Smooth muscle cell (in vitro differentiated cells): ENCODE measurements around the gene RNF121. TPM values are rescaled to one million over a fixed set of nuclear protein-coding genes. Genes with fewer than 3 reads are reported as not detected.

Source experiments
- DNase-seq: peaks from one replicate; lab custom pipeline; 2025; ENCODE audit not compliant: unreplicated experiment; lab: John Stamatoyannopoulos, UW
- H2AFZ ChIP-seq: fragments of 200-600 bp; sonication (generic); 2 replicates; pipeline ENCODE4 v1.6.0; 2016; ENCODE audit warnings: antibody characterized with exemption, low read depth, mild to moderate bottlenecking
- H3F3A ChIP-seq: fragments of 200-600 bp; sonication (generic); 2 replicates; pipeline ENCODE4 v1.6.0; 2017; ENCODE audit warnings: antibody characterized with exemption, low read depth
- H3K27ac ChIP-seq: fragments of 200-600 bp; sonication (generic); 2 replicates; pipeline ENCODE4 v1.5.1; 2016; ENCODE audit warnings: low read depth, mild to moderate bottlenecking
- H3K27me3 ChIP-seq: fragments of 200-600 bp; sonication (generic); 2 replicates; pipeline ENCODE4 v1.6.1; 2016; ENCODE audit warnings: low read depth, mild to moderate bottlenecking
- H3K36me3 ChIP-seq: fragments of 200-600 bp; sonication (generic); 2 replicates; pipeline ENCODE4 v1.5.1; 2016; ENCODE audit warnings: low read depth
- H3K4me1 ChIP-seq: fragments of 200-600 bp; sonication (generic); 2 replicates; pipeline ENCODE4 v1.5.1; 2016; ENCODE audit warnings: low read depth
- H3K4me2 ChIP-seq: fragments of 200-600 bp; sonication (generic); 2 replicates; pipeline ENCODE4 v1.6.0; 2016; ENCODE audit warnings: mild to moderate bottlenecking
- H3K4me3 ChIP-seq: fragments of 200-600 bp; sonication (generic); 2 replicates; pipeline ENCODE4 v1.5.1; 2016; ENCODE audit warnings: mild to moderate bottlenecking
- H3K79me2 ChIP-seq: fragments of 200-600 bp; sonication (generic); 2 replicates; pipeline ENCODE4 v1.6.0; 2016; ENCODE audit warnings: low read depth, mild to moderate bottlenecking
- H3K9ac ChIP-seq: fragments of 200-600 bp; sonication (generic); 2 replicates; pipeline ENCODE4 v1.6.0; 2016; ENCODE audit warnings: low read depth
- H3K9me3 ChIP-seq: fragments of 200-600 bp; sonication (generic); replicated peaks from 2 replicates; pipeline ENCODE4 v1.5.1; 2016; ENCODE audit warnings: low read depth
- H4K20me1 ChIP-seq: fragments of 200-600 bp; sonication (generic); 2 replicates; pipeline ENCODE4 v1.6.0; 2016; ENCODE audit warnings: low read depth
- CTCF ChIP-seq: fragments of 200-600 bp; sonication (generic); IDR thresholded peaks from 2 replicates; pipeline ENCODE4 v1.5.1; 2017; ENCODE audit warnings: borderline replicate concordance, mild to moderate bottlenecking, antibody characterized with exemption; ENCODE audit not compliant: insufficient read depth, poor library complexity, severe bottlenecking
- WGBS: methylation state at CpG from one replicate; pipeline ENCODE4 v1.1.7; 2016; ENCODE audit warnings: low lambda C conversion rate; 5-methylcytosine and 5-hydroxymethylcytosine counted together
- polyA plus RNA-seq: library from polyadenylated mRNA; unstranded; fragments of >200 nt; fragmentation: Nextera tagmentation; extraction: Ambion mirVana; gene quantifications from 2 replicates; pipeline ENCODE4 v1.2.1, GENCODE V29; 2016
- total RNA-seq: library from RNA; depleted of rRNA; stranded (reverse); fragments of >200 nt; gene quantifications from 2 replicates; pipeline ENCODE4 v1.2.3, GENCODE V29; 2014

Gene RNF121
- total and polyA plus RNA-seq, 2 experiments from 2014 or later, result 34.4 to 49.5 TPM

GRCh38 chr11:72030472-72031045 lies 101.7 kb downstream of the RNF121 start:
- H4K20me1 ChIP-seq, result peaks cover 58% of the 10 kb centered on the region

GRCh38 chr11:72036687-72037086 lies 107.8 kb downstream of the RNF121 start:
- 89% methylated on average over 3 of the region's 3 CpGs for WGBS
- no peak overlapping the region for H3K27ac ChIP-seq
- no peak overlapping the region for H3K9ac ChIP-seq
- peaks cover 90% of the 10 kb centered on the region for H3K79me2 ChIP-seq
- H3K9me3 ChIP-seq, result no peaks in the 10 kb centered on the region
- H3K4me1 ChIP-seq, result peaks cover 29% of the 10 kb centered on the region
- no peak for DNase-seq
- no peaks in the 10 kb centered on the region for H3K27me3 ChIP-seq
- no peak for TF ChIP-seq CTCF
- H3F3A ChIP-seq, result peaks cover 11% of the 10 kb centered on the region
- H3K4me3 ChIP-seq, result no peak overlapping the region
- no peak overlapping the region for H3K4me2 ChIP-seq
- H4K20me1 ChIP-seq, result peaks cover 65% of the 10 kb centered on the region
- no peak overlapping the region for H2AFZ ChIP-seq
- peaks cover 8% of the 10 kb centered on the region for H3K36me3 ChIP-seq

More at GRCh38 chr11:72030472-72031045, 101.7 kb downstream of the RNF121 start:
- Histone ChIP-seq H3K27ac (no peak overlapping the region), H3K27me3 (no peaks in the 10 kb centered on the region), H3K36me3 (peaks cover 17% of the 10 kb centered on the region), H3F3A (peaks cover 10% of the 10 kb centered on the region), H3K4me1 (peaks cover 7% of the 10 kb centered on the region), H3K9me3 (no peaks in the 10 kb centered on the region), H3K9ac (no peak overlapping the region), H3K4me2 (no peak overlapping the region), H3K79me2 (peaks cover 87% of the 10 kb centered on the region), H3K4me3 (no peak overlapping the region), H2AFZ (no peak overlapping the region)
- no peak for TF ChIP-seq CTCF
- DNase-seq, result no peak
- 92% methylated on average over 1 of the region's 1 CpG for WGBS

- Histone ChIP-seq H3K27me3 (no peaks in the 10 kb centered on the region), H3K9me3 (no peaks in the 10 kb centered on the region), H3K4me2 (peak overlapping the region; percentile 91), H3K36me3 (peaks cover 8% of the 10 kb centered on the region), H3K9ac (peak overlapping the region; percentile 97), H3F3A (peaks cover 18% of the 10 kb centered on the region), H3K4me3 (peak overlapping the region; percentile 70), H3K79me2 (peaks cover 81% of the 10 kb centered on the region), H3K27ac (peak overlapping the region; percentile 98), H4K20me1 (peaks cover 55% of the 10 kb centered on the region), H3K4me1 (peaks cover 39% of the 10 kb centered on the region), H2AFZ (no peak overlapping the region)
- no peak for TF ChIP-seq CTCF
- WGBS, result 45% methylated on average over 4 of the region's 4 CpGs
- no peak for DNase-seq
Observed at GRCh38 chr11:72037554-72038311, 108.9 kb downstream of the RNF121 start.

GRCh38 chr11:72038491-72038890 lies 109.6 kb downstream of the RNF121 start:
- peaks cover 18% of the 10 kb centered on the region for H3F3A ChIP-seq
- H3K4me2 ChIP-seq, result peak overlapping the region; percentile 91
- no peaks in the 10 kb centered on the region for H3K9me3 ChIP-seq
- H3K79me2 ChIP-seq, result peaks cover 79% of the 10 kb centered on the region
- no peak for TF ChIP-seq CTCF
- peak overlapping the region; percentile 70 for H3K4me3 ChIP-seq
- DNase-seq, result no peak
- H3K36me3 ChIP-seq, result peaks cover 7% of the 10 kb centered on the region
- H3K27me3 ChIP-seq, result no peaks in the 10 kb centered on the region
- peaks cover 50% of the 10 kb centered on the region for H4K20me1 ChIP-seq
- peak overlapping the region; percentile 97 for H3K9ac ChIP-seq
- no peak overlapping the region for H2AFZ ChIP-seq
- WGBS, result 47% methylated on average over 2 of the region's 2 CpGs
- H3K27ac ChIP-seq, result peak overlapping the region; percentile 98
- H3K4me1 ChIP-seq, result peaks cover 41% of the 10 kb centered on the region
